GM12878 (cell line): ENCODE measurements around the gene TSTD2.

ENCODE experiments used
- ATF2 ChIP-seq: IDR thresholded peaks from 2 replicates; pipeline ENCODE4 v1.6.1; 2012; ENCODE audit warnings: low read length, inconsistent platforms
- CREB1 ChIP-seq: IDR thresholded peaks from 2 replicates; pipeline ENCODE4 v1.6.1; 2012; ENCODE audit warnings: low read depth, mild to moderate bottlenecking, inconsistent platforms
- CTCF ChIP-seq, 3 experiments: IDR thresholded peaks in 2 of 3; conservative IDR thresholded peaks in 1 of 3; 2 replicates each; pipeline ENCODE4 v1.5.1; 2011; ENCODE audit warnings: low read depth in 3 of 3, low read length in 3 of 3, mild to moderate bottlenecking in 3 of 3, control low read depth in 2 of 3, moderate library complexity in 2 of 3, inconsistent platforms in 1 of 3, mixed read lengths in 1 of 3; ENCODE audit not compliant: control insufficient read depth in 2 of 3, insufficient read depth in 1 of 3; ENCODE audit errors: extremely low read depth in 1 of 3
- E2F4 ChIP-seq: IDR thresholded peaks from 2 replicates; pipeline ENCODE4 v1.6.1; 2012; ENCODE audit warnings: low read depth, low read length, improper control_type of control experiment
- ESRRA ChIP-seq: IDR thresholded peaks from 2 replicates; pipeline ENCODE4 v1.6.1; 2012; ENCODE audit warnings: mild to moderate bottlenecking, low read length, improper control_type of control experiment
- JUND ChIP-seq: IDR thresholded peaks from 2 replicates; pipeline ENCODE4 v1.6.1; 2012; ENCODE audit warnings: low read depth, mild to moderate bottlenecking, low read length, improper control_type of control experiment, moderate library complexity
- MXI1 ChIP-seq: fragments of 150-350 bp; IDR thresholded peaks from 2 replicates; pipeline ENCODE4 v1.6.1; 2011; ENCODE audit warnings: low read depth, mild to moderate bottlenecking, inconsistent platforms, low read length, improper control_type of control experiment
- NR2C1 ChIP-seq: fragments of 450-650 bp; IDR thresholded peaks from 2 replicates; pipeline ENCODE4 v1.6.1; 2017; ENCODE audit warnings: antibody characterized with exemption, mild to moderate bottlenecking, moderate library complexity
- PML ChIP-seq: IDR thresholded peaks from 2 replicates; pipeline ENCODE4 v1.6.1; 2012; ENCODE audit warnings: low read length, inconsistent platforms
- POLR2A ChIP-seq: IDR thresholded peaks from 2 replicates; pipeline ENCODE4 v1.6.1; 2011; ENCODE audit warnings: low read depth, mild to moderate bottlenecking, low read length
- POLR2AphosphoS5 ChIP-seq: IDR thresholded peaks from 2 replicates; pipeline ENCODE4 v1.6.1; 2011; ENCODE audit warnings: mild to moderate bottlenecking, low read length, inconsistent platforms
- RFX5 ChIP-seq: IDR thresholded peaks from 2 replicates; pipeline ENCODE4 v1.6.1; 2011; ENCODE audit warnings: low read depth, low read length, improper control_type of control experiment
- SKIL ChIP-seq: fragments of 450-650 bp; IDR thresholded peaks from 2 replicates; pipeline ENCODE4 v1.6.1; 2017; ENCODE audit warnings: mild to moderate bottlenecking, low read depth, inconsistent platforms; ENCODE audit not compliant: poor library complexity, severe bottlenecking
- ZBTB40 ChIP-seq: fragments of 450-650 bp; IDR thresholded peaks from 2 replicates; pipeline ENCODE4 v1.6.1; 2016; ENCODE audit warnings: mild to moderate bottlenecking, moderate library complexity, borderline replicate concordance

GRCh38 chr9:97567182-97567893, 65.8 kb downstream of the TSTD2 start:
- TF ChIP-seq NR2C1, result no peak
- no peak for TF ChIP-seq ATF2
- no peak for TF ChIP-seq CTCF (IDR thresholded peaks at IDR 0.05 in 2 of 3, conservative IDR thresholded peaks at IDR 0.05 in 1 of 3; ENCODE audit: control insufficient read depth in 2 of 3, extremely low read depth in 1 of 3, insufficient read depth in 1 of 3, low read depth in 3 of 3, low read length in 3 of 3)
- TF ChIP-seq MXI1, result no peak
- TF ChIP-seq JUND, result no peak
- no peak for TF ChIP-seq POLR2AphosphoS5
- no peak for TF ChIP-seq POLR2A
- no peak for TF ChIP-seq ESRRA
- TF ChIP-seq E2F4, result no peak
- TF ChIP-seq CREB1, result no peak
- TF ChIP-seq SKIL, result no peak
- no peak for TF ChIP-seq PML
- no peak for TF ChIP-seq ZBTB40
- TF ChIP-seq RFX5, result no peak
